AG04450 (cell line): Measurements from ENCODE around the gene ZCWPW2. TPM values are rescaled to one million over a fixed set of nuclear protein-coding genes. Genes with fewer than 3 reads are reported as not detected.

Experiments
- CTCF ChIA-PET: fragments of 300-600, 350-600 bp; formaldehyde crosslinking; extraction: SDS; loops from one replicate; lab custom pipeline; 2022; ENCODE audit warnings: antibody characterized with exemption, inconsistent platforms; lab: Charles Lee
- POLR2A ChIA-PET: fragments of 350-600 bp; formaldehyde crosslinking; extraction: SDS; loops from one replicate; lab custom pipeline; 2021; ENCODE audit warnings: antibody characterized with exemption, inconsistent platforms; lab: Yijun Ruan, JAX
- DNase-seq: peaks from one replicate; pipeline ENCODE4 v3.0.0-alpha.2; 2011; ENCODE audit warnings: low read depth, low spot score
- H3K27ac ChIP-seq: one replicate; pipeline ENCODE4 v1.5.1; 2012; ENCODE audit warnings: low read depth, low read length, control low read depth
- H3K27me3 ChIP-seq: one replicate; pipeline ENCODE4 v1.6.0; 2012; ENCODE audit warnings: low read length; ENCODE audit not compliant: control insufficient read depth, insufficient read depth
- H3K4me3 ChIP-seq: 2 replicates; pipeline ENCODE4 v1.5.1; 2011; ENCODE audit warnings: mild to moderate bottlenecking, low read depth, low read length, control low read depth
- H3K9me3 ChIP-seq: 2 replicates; pipeline ENCODE4 v1.5.1; 2012; ENCODE audit warnings: low read length; ENCODE audit not compliant: control insufficient read depth, insufficient read depth
- polyA plus RNA-seq: library from polyadenylated mRNA; depleted of rRNA; stranded (reverse); fragments of >200 nt; gene quantifications from 2 replicates; pipeline ENCODE4 v1.2.3, GENCODE V29; 2011
- TF ChIP-seq, protein P1 (sequence below): IDR thresholded peaks from 2 replicates; pipeline ENCODE4 v1.5.1; 2011; ENCODE audit warnings: low read depth, low read length, control low read depth, inconsistent platforms

The ZCWPW2 gene
- polyA plus RNA-seq, 1 experiment, result 0.76 TPM

DNA sequence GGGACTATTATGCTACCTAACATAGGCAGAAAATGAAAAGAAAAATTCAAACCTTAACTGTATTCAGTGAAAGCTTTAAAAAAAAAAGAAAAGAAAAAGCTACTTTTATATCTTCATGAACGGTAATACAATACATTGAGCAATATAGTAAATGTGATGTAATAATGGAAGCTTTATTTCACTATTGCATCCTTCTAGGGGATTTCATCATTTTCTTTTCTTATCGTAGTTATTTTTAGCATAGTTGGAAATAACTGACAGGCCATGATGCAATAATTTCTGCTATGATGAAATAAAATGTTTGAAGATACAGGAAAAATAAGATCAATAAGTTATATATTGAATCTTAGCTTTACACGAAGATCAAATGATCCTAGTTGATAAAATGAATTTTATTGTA, 40.3 kb upstream of the ZCWPW2 start:
- no peak for DNase-seq
- POLR2A ChIA-PET, result no interaction called here
- H3K27me3 ChIP-seq, result no peaks in the 10 kb centered on the region
- no peaks in the 10 kb centered on the region for H3K9me3 ChIP-seq
- no peak overlapping the region for H3K4me3 ChIP-seq
- TF ChIP-seq, protein P1, sequence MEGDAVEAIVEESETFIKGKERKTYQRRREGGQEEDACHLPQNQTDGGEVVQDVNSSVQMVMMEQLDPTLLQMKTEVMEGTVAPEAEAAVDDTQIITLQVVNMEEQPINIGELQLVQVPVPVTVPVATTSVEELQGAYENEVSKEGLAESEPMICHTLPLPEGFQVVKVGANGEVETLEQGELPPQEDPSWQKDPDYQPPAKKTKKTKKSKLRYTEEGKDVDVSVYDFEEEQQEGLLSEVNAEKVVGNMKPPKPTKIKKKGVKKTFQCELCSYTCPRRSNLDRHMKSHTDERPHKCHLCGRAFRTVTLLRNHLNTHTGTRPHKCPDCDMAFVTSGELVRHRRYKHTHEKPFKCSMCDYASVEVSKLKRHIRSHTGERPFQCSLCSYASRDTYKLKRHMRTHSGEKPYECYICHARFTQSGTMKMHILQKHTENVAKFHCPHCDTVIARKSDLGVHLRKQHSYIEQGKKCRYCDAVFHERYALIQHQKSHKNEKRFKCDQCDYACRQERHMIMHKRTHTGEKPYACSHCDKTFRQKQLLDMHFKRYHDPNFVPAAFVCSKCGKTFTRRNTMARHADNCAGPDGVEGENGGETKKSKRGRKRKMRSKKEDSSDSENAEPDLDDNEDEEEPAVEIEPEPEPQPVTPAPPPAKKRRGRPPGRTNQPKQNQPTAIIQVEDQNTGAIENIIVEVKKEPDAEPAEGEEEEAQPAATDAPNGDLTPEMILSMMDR, result no peak
- H3K27ac ChIP-seq, result no peak overlapping the region
- CTCF ChIA-PET, result interaction anchor here (0.9 to 1.5 kb wide), 3 partner anchors 9 to 596 kb away, joined by 3 to 4 read pairs (median 3); no protein-coding TSS in a partner anchor

DNA sequence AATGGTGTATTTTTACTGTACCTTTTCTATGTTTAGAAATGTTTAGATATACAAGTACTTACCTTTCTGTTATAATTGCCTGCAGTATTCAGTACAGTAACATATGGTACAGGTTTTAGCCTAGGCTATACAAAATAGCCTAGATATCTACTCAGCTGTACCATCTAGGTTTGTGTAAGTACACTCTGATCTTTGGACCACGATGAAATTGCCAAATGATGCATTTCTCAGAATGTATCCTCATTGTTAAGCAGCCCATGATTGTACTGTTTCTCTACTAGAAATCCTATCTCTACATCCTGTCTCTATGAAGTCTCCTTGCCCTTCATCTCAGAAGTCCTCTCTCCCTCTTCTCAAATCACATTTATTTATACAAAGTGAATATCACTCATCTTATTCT, 32.8 kb upstream of the ZCWPW2 start:
- H3K27ac ChIP-seq, result no peak overlapping the region
- TF ChIP-seq, protein P1, result no peak
- ChIA-PET CTCF (interaction anchor here (0.9 to 1.4 kb wide), 3 partner anchors 10 to 604 kb away, joined by 3 to 4 read pairs (median 4); no protein-coding TSS in a partner anchor), POLR2A (no interaction called here)
- no peaks in the 10 kb centered on the region for H3K27me3 ChIP-seq
- no peak overlapping the region for H3K4me3 ChIP-seq
- H3K9me3 ChIP-seq, result no peaks in the 10 kb centered on the region
- no peak for DNase-seq

DNA sequence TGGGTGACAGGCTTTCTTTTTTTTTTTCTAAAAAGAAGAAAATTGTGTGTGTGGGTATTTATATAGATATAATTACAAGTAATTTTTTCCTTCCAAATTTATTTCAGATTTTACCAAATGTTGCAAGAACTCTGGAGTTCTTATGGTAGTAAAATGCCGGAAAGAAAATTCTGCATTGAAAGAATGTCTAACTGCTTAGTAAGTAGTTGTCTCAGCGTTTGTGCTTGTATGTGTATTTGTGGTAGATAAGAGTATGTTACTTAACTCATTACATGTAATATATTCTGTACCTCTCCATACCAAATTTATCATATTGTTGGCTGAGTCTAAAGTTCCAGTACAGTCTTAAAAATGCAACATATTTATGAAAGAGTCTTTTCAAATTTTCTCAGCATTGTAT, 32.3 kb upstream of the ZCWPW2 start:
- H3K27me3 ChIP-seq, result no peaks in the 10 kb centered on the region
- DNase-seq, result no peak
- CTCF ChIA-PET, result interaction anchor here (0.9 kb wide), 2 partner anchors 9 to 12 kb away, joined by 4 read pairs; no protein-coding TSS in a partner anchor

DNA sequence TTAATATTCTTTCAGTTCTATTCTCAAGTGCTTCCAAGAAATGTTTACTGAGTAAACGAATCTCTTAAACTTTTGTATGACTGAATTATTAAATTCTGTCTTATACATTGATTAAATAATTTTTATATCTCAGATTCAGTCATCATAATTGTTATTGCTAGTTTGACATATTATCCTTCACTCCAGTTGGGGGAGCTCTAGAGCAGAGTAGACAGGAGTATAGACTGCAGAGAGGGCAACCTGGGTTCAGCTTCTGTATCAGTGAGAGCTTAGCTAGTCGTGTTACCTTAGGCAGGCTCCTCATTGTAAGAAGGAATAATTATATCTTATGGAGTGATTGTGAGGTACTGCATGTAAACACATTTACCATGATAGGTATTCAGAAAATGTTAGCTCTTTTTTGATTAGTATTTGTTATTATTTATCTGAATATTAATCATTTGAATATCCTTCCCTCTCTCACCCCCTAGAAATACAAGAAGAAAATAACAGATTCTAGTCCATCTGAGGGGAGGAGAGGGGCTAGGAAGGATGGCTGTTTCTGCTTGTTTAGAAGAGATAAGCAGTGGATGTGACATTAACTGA, 31.0 kb upstream of the ZCWPW2 start:
- TF ChIP-seq, protein P1, result peak; percentile 65

More for the DNA sequence above, 32.3 kb upstream of the ZCWPW2 start:
- H3K27ac ChIP-seq, result no peak overlapping the region
- POLR2A ChIA-PET, result no interaction called here
- no peak overlapping the region for H3K4me3 ChIP-seq
- H3K9me3 ChIP-seq, result no peaks in the 10 kb centered on the region
- TF ChIP-seq, protein P1, result no peak

DNA sequence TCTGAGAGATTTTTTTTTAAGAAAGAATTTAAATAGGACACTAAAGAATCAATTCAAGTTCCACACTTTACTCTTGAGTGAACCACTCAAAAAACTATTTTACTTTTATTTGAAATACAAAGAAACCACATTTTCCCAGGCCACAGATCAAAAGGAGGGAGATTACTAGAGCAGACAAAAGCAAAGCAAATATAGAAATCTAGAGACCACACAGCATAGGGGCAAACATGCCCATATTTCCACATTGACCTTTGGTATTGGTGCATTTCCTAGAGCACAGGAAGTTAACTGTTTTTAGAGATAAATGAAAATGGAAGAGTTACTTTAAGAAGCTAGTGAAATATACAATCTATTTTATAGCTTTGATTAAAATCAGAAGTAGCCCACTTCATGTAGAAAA, 27.5 kb upstream of the ZCWPW2 start:
- no peaks in the 10 kb centered on the region for H3K9me3 ChIP-seq
- CTCF ChIA-PET, result interaction anchor here (1.1 to 4.8 kb wide), 5 partner anchors 13 to 640 kb away, joined by 4 to 45 read pairs (median 6); no protein-coding TSS in a partner anchor
- POLR2A ChIA-PET, result interaction anchor here (1.1 kb wide), 1 partner anchor 28 kb away, joined by 3 read pairs; the partner anchor contains the start of genes AZI2 and ZCWPW2

More for the DNA sequence above, 31.0 kb upstream of the ZCWPW2 start:
- CTCF ChIA-PET, result interaction anchor here (0.6 to 2.2 kb wide), 17 partner anchors 10 to 1031 kb away, joined by 3 to 22 read pairs (median 4); no protein-coding TSS in a partner anchor
- Histone ChIP-seq H3K27me3 (no peaks in the 10 kb centered on the region), H3K27ac (no peak overlapping the region), H3K9me3 (no peaks in the 10 kb centered on the region), H3K4me3 (no peak overlapping the region)
- POLR2A ChIA-PET, result no interaction called here
- DNase-seq, result no peak

More for the DNA sequence above, 27.5 kb upstream of the ZCWPW2 start:
- TF ChIP-seq, protein P1, result no peak
- no peak overlapping the region for H3K4me3 ChIP-seq
- H3K27ac ChIP-seq, result no peak overlapping the region
- no peak for DNase-seq
- H3K27me3 ChIP-seq, result no peaks in the 10 kb centered on the region
